K562 (cell line): ENCODE data around the gene BAIAP3. TPM values are rescaled to one million over a fixed set of nuclear protein-coding genes. Genes with fewer than 3 reads are reported as not detected.

Source experiments
- polyA plus RNA-seq, 8 experiments: library from polyadenylated mRNA; depleted of rRNA in 4 of 8; stranded (reverse) in 5 of 8; unstranded in 3 of 8; fragments of >200 nt; fragmentation: Nextera tagmentation in 2 of 8; fragmentation: Illumina TruSeq in 1 of 8; extraction: Ambion mirVana in 2 of 8; extraction: Trizol in 1 of 8; gene quantifications; 2 replicates each; pipeline versions ENCODE4 v1.2.1 to v1.2.3, GENCODE V29; 2011 to 2014; ENCODE audit warnings: inconsistent platforms in 1 of 8, missing spikeins in 1 of 8
- total RNA-seq, 7 experiments: library from RNA; depleted of rRNA in 6 of 7; stranded (reverse); fragments of >200 nt in 6 of 7; fragmentation: Illumina TruSeq in 2 of 7; extraction: Trizol in 2 of 7; gene quantifications; 2 replicates each; pipeline versions ENCODE4 v1.2.1 to v1.2.3, GENCODE V29; 2011 to 2021; ENCODE audit warnings: low replicate concordance in 1 of 7
- TF ChIP-seq, protein P1 (sequence below), 2 experiments: fragments of 450-650 bp; IDR thresholded peaks; 2 replicates each; pipeline ENCODE4 v1.6.1; 2016; ENCODE audit warnings: mild to moderate bottlenecking in 2 of 2, borderline replicate concordance in 1 of 2, low read depth in 1 of 2, moderate library complexity in 1 of 2

BAIAP3 gene
- total and polyA plus RNA-seq, 9 of the 15 experiments (the other 6 are each of a cell fraction or from before 2014, with no cell fraction given), result 0.03 to 4.5 (median 0.57) TPM; not detected in 1

GRCh38 chr16:1312903-1313302 is 20.5 kb upstream of the BAIAP3 start (continued):
- TF ChIP-seq, protein P1, sequence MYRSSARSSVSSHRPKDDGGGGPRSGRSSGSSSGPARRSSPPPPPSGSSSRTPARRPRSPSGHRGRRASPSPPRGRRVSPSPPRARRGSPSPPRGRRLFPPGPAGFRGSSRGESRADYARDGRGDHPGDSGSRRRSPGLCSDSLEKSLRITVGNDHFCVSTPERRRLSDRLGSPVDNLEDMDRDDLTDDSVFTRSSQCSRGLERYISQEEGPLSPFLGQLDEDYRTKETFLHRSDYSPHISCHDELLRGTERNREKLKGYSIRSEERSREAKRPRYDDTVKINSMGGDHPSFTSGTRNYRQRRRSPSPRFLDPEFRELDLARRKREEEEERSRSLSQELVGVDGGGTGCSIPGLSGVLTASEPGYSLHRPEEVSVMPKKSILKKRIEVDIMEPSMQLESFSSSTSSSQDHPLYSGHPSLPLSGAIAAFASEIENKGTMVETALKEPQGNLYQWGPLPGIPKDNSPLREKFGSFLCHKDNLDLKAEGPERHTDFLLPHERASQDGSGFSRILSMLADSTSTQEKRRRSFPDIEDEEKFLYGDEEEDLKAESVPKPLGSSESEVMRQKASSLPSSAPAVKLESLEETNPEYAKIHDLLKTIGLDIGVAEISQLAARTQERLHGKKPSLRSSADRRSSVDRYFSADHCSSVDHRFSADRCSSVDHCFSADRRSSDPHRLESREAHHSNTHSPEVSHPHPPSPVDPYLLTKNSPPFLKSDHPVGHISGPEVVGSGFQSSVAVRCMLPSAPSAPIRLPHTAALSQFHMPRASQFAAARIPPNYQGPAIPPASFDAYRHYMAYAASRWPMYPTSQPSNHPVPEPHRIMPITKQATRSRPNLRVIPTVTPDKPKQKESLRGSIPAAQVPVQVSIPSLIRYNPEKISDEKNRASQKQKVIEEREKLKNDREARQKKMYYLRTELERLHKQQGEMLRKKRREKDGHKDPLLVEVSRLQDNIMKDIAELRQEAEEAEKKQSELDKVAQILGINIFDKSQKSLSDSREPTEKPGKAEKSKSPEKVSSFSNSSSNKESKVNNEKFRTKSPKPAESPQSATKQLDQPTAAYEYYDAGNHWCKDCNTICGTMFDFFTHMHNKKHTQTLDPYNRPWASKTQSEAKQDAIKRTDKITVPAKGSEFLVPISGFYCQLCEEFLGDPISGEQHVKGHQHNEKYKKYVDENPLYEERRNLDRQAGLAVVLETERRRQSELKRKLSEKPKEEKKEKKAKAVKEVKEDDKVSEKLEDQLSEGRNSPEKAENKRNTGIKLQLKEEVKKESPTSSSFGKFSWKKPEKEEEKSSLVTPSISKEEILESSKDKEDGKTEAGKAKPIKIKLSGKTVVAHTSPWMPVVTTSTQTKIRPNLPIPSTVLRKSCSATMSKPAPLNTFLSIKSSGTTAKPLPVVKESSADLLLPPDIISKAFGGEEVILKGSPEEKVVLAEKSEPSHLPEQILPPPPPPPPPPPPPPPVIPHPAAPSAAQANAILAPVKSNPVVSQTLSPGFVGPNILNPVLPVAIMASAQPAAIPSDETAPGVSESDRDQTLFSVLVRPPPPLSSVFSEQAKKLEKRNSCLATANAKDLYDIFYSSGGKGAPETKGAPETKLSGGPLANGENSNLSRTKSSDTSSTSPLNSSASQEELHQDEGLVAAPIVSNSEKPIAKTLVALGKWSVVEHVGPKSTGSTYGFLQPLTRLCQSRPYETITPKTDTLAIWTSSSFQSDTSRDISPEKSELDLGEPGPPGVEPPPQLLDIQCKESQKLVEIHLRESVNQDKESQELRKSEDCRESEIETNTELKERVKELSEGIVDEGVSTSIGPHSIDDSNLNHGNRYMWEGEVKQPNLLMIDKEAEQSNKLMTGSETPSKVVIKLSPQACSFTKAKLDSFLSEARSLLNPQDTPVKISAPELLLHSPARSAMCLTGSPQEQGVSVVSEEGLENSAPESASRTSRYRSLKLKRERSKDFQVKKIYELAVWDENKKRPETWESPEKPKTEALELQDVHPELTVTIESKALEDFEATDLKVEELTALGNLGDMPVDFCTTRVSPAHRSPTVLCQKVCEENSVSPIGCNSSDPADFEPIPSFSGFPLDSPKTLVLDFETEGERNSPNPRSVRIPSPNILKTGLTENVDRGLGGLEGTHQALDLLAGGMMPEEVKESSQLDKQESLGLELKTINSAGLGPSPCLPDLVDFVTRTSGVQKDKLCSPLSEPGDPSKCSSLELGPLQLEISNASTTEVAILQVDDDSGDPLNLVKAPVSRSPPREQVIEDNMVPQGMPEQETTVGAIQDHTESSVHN (IDR thresholded peaks at IDR 0.05; ENCODE audit: borderline replicate concordance in 1 of 2, low read depth in 1 of 2), result no peak
